HG03039 (cell line): ENCODE data around the gene RBM44.
"Not testable (repeated sequence)": the region's sequence is repeated elsewhere in the genome, so short reads cannot be mapped to it uniquely, and the experiment has no call there.

ENCODE experiments used
- ATAC-seq: cut with Tn5 transposase; IDR thresholded peaks from one replicate; pipeline ENCODE4 v1.9.1; 2021; ENCODE audit warnings: mild to moderate bottlenecking, moderate library complexity; ENCODE audit not compliant: unreplicated experiment

RBM44 gene

GRCh38 chr2:237854295-237854694, 55.7 kb downstream of the RBM44 start:
- no peak for ATAC-seq

DNA sequence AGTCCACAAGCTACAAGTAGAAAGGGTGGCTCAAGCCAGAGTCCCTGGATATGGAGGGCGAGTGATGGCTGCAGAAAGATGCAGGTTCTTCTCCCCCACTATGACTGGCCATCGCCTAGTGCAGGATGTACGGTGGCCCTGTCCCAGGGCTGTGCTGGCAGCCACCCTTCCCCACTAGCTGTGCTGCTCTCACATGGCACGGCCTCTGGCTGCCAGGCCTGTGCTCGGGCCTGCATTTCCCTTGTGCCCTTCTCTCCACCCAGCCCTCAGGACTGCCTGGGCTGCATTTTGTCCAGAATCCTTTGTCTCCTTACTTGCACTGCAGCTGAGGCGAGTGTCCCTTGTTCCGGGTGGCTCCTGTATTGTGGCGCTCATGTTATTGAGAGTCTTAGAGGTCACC, 59.2 kb downstream of the RBM44 start:
- no peak for ATAC-seq

GRCh38 chr2:237858294-237859081, 59.9 kb downstream of the RBM44 start:
- no peak for ATAC-seq

DNA sequence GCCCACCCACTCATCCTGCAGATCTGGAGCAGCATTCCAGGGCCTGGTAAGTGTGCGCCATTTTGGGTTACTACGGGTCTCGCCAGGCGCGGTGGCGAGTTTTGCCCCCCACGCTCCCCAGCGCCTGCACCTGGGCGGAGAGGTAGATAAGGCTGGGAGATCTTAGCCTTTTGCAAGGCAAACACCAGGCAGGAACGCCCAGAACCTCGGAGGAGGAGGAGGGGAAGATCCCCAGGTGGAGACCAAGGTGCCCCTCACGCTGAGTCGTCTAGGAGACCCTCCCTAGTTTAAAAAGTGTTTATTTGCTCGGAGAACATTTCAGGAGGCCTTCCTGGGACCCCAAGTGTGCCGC, 60.5 kb downstream of the RBM44 start:
- no peak for ATAC-seq

DNA sequence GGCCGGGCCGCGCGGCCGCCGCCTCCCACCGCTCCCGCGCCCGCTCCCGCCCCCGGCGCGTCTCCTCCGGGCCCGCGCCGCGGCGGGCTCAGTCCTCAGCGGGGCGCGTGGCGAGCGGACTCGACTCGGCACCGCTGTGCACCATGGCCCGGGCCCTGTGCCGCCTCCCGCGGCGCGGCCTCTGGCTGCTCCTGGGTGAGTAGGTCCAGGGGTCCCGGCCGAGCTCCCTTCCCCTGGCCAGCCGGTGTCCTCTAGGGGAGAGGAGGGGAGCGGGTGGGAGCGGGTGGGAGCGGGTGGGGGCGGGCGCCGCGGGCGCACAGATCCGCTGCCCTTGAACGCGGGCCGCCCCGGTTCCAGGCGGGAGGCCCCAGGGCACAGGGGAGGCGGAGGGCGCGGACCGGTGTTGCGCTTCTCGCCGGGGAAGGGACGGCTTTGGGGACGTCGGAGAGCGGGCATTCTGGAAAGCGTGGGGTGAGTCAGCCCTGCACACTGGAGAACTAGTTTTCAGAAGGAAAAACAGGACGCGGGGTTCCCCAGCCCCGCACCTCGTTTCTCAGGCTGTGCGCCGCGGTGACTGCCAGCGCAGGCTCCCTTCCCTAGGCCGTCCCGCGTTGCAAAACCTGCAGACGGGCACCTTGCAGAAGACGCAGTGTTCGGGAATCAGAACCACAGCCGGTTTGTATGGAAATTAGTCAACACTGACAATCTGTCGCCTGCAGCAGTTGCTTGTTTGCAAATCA, 61.1 kb downstream of the RBM44 start, which contains the start of gene RAMP1:
Gene RAMP1, plus strand, starts transcription at position 91 of the 740 bp plus-strand sequence. Its CDS starts 53 bp downstream, at position 144.
- ATAC-seq, result no peak

GRCh38 chr2:237860273-237860935, 61.8 kb downstream of the RBM44 start:
- no peak for ATAC-seq

GRCh38 chr2:237861875-237862527, 63.4 kb downstream of the RBM44 start:
- no peak for ATAC-seq

GRCh38 chr2:237862528-237862895, 63.9 kb downstream of the RBM44 start:
- ATAC-seq, result no peak

- ATAC-seq, result no peak
Measured at GRCh38 chr2:237863102-237863511, 64.5 kb downstream of the RBM44 start.

DNA sequence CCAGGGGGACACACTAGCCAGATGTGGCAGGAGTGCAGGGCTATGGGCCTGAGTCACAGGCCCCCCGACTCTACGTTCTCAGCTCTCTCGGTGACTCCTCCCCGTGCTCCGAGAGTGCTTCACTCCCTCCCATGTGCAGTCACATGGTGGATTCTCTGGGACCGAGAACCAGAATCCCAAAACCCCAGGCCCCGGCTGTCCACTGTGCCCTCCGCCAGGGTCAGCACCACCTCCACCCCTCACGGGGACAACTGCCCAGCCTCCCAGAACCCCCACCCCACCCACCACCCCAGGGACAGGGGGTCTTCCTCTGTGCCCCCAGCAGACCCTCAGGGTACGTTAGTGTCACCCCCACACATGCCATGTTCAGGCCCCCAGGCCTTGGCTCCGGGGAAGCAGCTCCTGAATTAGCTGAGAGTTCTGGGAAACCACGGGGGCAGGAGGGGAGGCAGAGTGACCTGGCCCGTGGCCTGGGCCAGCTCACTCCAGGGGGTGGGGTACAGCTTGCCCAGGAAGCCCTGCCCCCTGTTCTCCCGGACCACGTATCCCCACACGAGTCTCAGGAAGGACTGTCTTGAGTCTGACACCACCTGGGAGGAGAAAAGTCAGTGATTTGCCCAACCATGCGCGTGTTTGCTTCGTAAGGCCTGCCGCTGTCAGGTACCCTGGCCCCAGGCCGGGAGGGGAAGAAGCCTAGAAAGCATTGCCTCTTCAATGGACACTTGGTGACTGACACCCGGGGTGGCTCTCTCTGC, 65.3 kb downstream of the RBM44 start:
- ATAC-seq, result no peak

- ATAC-seq, result no peak
Measured at GRCh38 chr2:237864444-237864931, 65.9 kb downstream of the RBM44 start.

DNA sequence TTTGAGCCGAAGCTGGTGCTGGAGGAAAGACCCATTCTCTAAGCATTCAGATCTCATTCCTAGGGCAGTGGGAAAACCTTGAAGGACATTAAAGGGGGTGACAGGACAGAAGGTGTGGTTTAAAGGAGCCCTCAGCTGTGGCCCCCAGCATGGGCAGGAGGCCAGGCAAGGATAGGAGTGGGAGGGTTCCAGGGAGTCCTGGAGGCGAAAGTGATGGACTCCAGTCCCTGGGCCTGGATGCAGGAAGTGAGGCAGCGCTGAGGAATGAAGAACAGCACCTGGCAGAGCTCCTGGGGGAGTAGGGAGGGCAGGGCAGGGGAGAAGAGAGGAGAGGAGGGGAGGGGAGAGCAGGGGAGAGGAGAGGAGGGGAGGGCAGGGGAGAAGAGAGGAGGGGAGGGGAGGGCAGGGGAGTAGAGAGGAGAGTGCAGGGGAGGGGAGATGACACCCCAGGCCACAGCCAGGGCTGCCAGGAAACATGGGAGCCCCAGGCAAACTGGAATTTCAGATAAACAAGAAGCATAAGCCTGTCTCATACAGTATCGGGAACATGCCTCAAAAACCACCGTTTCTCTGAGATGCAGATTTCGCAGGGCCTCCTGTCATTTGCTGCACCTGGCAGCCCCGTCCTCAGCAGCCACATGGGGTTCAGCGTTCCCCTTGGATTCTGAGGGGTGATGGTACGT, 66.5 kb downstream of the RBM44 start:
- ATAC-seq, result no peak

GRCh38 chr2:237865623-237866041, 67.1 kb downstream of the RBM44 start:
- ATAC-seq, result no peak

- no peak for ATAC-seq
Measured at GRCh38 chr2:237866101-237866621, 67.6 kb downstream of the RBM44 start.

GRCh38 chr2:237867465-237867864, 68.9 kb downstream of the RBM44 start:
- ATAC-seq, result no peak

DNA sequence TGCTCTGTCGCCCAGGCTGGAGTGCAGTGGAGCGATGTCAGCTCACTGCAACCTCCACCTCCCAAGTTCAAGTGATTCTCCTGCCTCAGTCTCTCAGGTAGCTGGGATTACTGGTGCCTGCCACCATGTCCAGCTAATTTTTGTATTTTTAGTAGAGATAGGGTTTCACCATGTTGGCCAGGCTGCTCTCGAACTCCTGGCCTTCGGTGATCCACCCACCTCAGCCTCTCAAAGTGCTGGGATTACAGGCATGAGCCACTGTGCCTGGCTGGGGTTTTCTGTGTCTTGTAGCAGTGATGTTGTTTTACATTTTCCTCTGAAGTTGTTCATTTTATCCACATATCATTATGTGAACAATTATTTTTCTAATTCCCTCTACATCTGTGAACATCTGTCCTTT, 69.5 kb downstream of the RBM44 start:
- not testable (repeated sequence) for ATAC-seq

DNA sequence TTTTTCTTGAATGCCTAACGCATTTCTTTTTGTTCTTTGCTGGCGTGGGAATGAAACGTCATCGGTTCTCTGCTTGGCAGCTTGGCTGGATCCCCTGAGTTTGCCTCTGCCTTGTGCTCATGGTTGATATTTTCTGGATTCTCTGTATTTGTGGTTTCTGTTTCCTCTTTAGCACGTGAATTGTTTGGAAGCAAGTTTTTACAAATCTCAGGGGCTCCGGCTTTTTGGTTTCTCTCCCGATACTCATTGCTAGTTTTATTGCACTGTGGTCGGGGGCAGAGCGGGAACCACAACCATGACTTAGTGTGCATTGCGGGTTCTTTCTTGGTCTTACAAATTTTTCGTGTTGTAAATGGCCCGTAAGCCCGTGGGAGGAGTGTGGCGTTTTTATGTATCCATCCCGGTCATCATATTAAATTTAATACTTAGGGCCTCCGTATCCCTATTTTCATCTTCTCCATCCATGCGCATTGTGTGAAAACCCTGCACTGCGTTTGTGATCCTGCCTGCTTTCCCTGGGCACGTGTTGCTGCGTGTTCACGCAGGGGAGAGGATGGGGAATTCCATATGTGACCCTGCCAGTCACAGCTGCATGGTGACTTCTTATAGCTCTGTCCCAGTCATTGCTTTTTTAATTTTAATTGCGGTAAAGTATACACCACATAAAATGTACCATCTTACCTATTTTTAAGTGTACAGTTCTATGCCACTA, 70.2 kb downstream of the RBM44 start:
- no peak for ATAC-seq

DNA sequence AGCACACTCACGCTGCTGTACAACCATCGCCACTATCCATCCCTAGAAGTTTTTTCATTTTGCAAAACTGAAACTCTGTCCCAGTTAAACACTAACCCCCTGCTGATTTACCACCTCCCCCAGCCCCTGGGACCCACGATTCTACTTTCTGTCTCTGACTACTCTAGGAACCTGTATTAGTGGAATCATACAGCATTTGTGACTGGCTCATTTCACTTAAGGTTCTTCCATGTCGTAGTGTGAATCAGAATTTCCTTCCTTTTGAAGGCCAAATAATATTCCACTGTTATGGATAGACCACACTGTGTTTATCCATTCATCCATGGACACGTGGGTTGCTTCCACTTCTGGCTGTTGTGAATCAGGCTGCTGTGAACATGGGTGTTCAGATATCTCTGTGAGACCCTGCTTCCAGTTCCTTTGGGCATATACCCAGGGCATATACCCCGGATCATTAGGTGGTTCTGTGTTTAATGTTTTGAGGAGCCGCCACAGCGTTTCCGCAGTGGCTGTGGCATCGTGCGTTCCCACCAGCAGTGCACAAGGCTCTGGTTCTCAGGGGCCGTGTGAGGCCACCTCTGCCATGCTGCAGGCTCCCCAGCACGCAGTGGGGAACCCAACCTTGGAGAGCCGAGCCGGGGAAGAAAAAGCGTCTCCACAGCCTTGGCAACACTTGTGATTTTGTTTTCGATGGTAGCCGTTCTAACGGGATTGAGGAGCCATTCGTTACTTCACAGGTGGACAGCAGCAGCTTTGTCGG, 70.9 kb downstream of the RBM44 start:
- ATAC-seq, result no peak
